Fibroblast of skin of right biceps (primary cell): ENCODE data around the gene HERPUD1.
"Not testable (repeated sequence)": the region's sequence is repeated elsewhere in the genome, so short reads cannot be mapped to it uniquely, and the experiment has no call there.

Experiments used
- DNase-seq: peaks from one replicate; pipeline ENCODE4 v3.0.0-alpha.2; 2013

The HERPUD1 gene

GRCh38 chr16:56911771-56912571 is 20.0 kb upstream of the HERPUD1 start:
- peak; percentile 57 for DNase-seq

DNA sequence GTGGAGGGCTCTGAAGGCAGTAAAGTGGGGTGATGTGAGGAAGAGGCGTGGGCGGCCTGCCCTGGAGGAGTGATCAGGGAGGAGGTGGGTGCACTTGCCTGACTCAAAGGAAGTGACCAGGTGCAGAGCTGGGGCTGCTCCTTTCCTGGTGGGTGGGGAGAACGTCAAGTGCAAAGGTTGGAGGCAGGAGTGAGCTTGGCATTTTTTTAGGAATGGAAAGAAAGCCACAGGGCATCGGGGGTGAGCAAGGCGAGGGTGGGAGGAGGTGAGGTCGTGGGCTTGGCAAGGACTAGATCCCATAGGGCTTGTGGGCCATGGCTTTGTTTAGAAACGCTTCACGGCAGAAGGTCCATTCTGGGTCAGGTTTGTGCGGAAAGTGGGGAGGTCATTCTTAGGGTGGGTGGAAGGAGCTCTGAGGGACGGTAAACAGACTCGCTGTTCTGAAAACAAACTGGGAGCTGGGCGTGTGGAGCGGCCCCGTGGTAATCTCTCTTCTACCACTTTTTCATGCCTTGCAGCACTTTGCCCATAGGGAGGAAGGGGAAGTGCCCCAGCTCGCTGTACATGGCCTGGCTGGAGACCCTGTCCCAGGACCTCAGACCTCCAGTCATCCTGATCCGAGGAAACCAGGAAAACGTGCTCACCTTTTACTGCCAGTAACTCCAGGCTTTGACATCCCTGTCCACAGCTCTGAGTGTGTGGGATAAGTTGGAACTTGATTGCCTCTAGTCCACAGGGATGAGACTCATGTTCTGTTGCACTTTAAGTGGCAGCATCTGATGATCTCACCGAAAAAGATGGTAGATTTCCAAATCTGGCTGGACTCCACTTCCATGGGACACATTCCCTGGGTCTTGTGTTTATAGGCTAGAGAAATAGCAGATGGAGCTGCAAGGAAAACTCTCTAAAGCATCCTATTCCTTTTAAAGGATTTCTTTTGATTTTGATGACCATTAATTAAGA is 18.9 kb upstream of the HERPUD1 start:
- DNase-seq = peak; percentile 62

DNA sequence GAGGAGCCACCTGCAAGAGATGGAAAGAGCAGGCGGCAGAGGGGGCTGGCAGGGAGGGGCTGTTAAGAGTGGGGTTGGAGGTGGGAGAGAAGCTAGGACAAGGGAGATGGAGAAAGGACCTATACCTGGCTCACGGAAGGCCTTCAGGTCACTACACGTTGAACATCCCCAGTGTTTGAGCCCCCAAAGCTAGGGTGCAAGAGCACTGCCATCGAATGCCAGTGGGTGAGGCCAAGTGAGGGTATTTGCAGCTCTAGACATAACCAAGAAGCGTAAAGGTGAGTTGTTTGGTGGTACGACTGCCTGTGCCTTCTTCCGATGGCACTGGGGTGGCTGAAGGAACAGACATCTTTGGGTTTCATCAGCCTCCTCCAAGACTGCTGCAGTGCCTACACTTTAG is 17.0 kb upstream of the HERPUD1 start:
- no peak for DNase-seq

DNA sequence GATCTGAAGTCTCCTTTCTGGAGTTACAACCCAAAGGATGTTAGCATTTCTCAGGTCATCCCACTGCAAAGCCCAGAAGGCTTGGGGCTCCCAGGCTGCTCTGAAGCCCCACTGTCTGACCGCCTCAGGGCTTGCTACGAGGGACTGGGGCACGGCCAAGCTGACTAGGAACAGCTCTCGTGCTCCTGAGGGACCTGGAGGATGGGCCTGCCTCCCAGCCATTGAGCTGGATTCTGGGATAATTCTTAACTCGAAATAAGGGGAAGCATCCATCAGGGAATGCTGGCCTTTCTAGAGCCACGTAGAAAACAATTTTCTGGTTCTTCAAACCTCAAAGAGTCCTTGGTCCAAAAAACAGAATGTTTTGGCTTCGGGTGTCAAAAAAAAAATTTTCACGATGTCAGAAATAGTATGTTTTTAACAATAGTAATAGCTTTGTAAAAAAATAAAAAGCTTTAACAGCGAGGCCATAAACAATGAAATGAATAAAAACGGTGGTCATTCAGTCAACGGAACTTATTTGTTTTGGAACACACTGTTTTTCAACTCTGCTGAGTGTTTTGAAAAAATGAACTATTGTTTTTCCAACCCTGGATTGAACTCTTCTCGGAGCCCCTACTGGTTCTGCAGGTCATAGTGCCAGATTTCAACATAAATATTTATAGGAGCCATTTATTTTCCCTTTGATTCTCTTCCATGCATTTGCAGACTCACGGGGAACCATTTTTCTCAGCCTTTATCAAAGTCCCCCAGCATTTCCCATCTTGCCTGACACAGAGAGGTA is 16.4 kb upstream of the HERPUD1 start:
- DNase-seq = no peak

- no peak for DNase-seq
Measured at GRCh38 chr16:56916571-56917403, 15.2 kb upstream of the HERPUD1 start.

- DNase-seq = no peak
Measured at GRCh38 chr16:56918467-56919012, 13.4 kb upstream of the HERPUD1 start.

DNA sequence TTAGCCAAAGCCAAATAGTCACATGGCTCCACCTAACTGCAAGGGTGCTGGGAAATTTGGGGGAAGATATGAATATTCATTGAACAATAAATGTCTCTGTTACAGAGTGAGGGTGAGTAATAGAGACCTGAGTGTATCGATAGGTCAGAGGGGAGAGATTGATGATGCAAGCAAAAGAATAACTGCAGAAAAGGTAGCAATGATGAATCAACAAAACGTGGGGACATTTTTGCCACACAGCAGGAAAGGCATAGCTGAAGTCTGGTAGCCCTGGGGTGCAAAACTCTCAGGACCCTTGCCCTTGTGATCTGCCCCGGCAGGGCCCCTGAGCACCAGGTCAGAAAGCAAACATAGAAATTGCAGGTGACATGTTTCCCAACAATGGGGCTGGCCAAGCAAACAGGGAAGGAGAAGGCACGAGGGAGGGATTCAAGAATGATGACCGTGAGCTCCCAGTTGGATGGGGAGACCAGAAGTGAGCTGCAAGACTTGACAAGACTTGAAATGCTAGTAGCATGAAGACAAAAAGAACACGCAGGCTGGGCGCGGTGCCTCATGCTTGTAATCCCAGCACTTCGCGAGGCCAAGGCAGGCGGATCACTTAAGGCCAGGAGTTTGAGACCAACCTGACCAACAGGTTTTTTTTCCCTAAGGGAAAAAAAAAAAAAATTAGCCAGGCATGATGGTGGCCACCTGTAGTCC is 12.7 kb upstream of the HERPUD1 start:
- DNase-seq = no peak

DNA sequence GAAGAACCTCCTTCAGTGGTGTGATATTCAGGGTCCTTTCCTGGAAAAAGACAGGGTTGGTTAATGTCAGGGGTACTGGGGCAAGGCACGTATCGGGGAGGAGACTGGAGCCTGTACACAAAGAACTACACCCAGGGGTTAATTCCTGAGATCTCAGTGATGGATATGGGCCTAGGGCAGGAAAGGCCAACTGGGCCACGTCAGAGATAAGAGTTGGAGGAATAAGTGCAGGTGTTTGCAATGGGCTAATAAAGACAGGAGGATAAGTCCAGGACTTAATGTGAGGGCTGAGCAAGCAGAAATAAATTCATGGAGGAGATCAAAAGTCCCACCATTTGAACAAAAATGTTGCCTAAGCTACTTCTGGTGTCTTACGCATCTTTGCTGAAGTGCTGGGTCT is 10.4 kb upstream of the HERPUD1 start:
- no peak for DNase-seq

- DNase-seq = no peak
Measured at GRCh38 chr16:56923481-56924091, 8.4 kb upstream of the HERPUD1 start.

DNA sequence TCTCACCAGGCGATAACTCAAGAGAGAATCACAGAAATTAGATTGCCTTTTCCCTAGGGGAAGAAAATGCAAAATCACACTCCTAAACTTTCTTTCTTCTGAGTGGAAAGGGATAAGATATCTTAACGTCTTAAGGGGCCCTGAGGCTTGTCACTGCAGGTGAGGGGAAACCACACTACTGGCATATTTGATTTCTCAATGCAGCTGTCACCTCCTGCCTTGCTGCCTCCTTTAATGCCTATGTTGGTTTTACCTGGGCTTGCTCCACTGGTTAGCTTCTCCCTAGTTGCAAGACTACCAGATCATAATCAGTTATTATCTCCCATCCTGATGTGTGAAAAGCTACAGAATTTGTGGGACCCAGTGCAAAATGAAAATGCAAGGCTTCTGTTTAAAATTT is 4.5 kb upstream of the HERPUD1 start:
- DNase-seq = no peak

GRCh38 chr16:56929639-56930038 is 2.3 kb upstream of the HERPUD1 start:
- no peak for DNase-seq

- DNase-seq = no peak
Measured at GRCh38 chr16:56930486-56931270, 1.3 kb upstream of the HERPUD1 start.

DNA sequence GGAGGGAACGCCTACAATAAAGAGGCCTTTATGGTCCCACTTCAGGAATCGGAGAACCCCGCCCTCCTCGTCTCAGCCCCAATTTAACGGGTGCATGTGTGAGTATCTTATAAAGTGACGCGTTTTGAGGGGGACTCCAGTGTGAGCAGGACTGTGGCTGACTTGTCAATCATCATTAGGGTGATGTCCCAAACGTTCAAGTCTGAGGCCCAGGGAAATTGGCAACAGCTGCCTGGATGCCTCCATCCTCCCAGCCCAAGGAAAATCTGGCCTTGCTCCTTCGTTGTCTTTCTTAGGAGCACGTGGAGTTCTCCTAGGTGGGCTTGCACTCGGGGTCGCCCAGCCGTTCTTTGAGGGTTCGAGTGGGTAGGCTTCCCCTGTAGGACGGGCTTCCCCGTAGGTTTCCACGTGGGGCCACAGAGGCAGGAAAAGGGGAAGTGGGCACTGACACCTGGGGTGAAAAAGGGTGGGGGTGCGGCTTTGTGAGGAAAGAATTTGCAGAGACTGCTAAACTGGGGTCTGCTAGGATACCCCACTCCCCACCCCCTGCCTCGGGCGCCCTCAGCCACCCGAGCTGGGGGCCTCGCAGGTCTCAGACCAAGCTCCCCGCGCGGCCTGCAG is 561 bp upstream of the HERPUD1 start:
- DNase-seq = no peak

- peak; percentile 53 for DNase-seq
Measured at GRCh38 chr16:56932721-56933619, 1.0 kb downstream of the HERPUD1 start.

- no peak for DNase-seq
Measured at GRCh38 chr16:56933828-56934598, 2.1 kb downstream of the HERPUD1 start.

GRCh38 chr16:56934599-56935145 is 2.7 kb downstream of the HERPUD1 start:
- DNase-seq = not testable (repeated sequence)

DNA sequence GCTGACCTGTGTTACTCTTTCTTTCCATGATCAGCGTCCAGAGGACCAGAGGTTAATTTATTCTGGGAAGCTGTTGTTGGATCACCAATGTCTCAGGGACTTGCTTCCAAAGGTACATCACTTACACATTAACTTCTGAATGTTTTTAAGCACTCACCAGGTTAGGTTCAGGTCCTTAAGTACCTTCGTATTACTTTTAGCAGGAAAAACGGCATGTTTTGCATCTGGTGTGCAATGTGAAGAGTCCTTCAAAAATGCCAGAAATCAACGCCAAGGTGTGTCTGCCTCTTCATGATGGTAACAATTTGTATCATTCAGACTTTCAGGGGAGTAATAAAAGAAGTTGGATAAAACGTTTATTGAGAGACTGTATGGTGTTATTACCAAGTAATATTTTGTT is 3.3 kb downstream of the HERPUD1 start:
- no peak for DNase-seq
